Activated CD4-positive, alpha-beta T cell treated with anti-CD3 and anti-CD28 coated beads, Interleukin-2, Interleukin-4, amounts not matched to agents 100 ng/mL and 50 ng/mL, durations not matched to agents 16 hours and 8 hours (primary cell): ENCODE results near the gene CDH5.

Experiments used
- DNase-seq: peaks from one replicate; pipeline ENCODE4 v3.0.0-alpha.2; 2020; ENCODE audit warnings: low spot score

CDH5 gene

DNA sequence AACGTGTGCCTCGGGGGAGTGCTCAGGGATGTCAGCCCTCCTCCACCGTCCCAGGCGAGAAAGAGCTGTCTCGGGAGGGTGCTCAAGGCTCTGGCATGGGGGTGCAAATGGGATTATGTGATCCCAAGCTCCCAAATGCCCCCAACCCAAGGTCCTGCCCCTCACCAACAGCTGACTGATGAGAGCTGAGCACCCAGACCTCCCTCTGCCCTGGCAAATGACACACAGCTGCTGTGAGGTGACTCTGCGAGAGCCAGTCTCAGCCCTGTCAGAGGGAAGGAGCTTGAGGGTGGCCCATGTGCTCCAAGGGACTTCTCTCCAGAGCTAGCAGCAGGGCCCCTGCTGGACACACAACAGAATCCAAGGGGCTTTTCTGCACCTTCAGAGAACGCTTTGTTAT lies 7.7 kb downstream of the CDH5 start:
- DNase-seq, result no peak

DNA sequence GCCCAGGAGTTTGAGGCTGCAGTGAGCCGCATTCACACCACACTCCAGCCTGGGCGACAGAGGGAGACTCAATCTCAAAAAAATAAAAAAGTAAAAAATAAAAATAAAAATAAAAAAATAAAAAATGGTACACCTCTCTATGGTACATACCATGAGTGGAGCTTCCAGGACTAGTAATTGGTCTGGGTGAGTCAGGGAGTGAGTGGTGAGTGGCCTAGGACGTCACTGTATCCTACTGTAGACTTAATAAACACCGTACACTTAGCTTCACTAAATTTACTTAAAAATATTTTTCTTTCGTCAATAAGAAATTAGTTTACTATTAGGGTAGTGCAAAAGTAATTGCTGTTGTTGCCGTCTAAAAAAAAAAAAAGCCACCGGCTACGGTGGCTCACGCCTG lies 9.0 kb downstream of the CDH5 start:
- no peak for DNase-seq

DNA sequence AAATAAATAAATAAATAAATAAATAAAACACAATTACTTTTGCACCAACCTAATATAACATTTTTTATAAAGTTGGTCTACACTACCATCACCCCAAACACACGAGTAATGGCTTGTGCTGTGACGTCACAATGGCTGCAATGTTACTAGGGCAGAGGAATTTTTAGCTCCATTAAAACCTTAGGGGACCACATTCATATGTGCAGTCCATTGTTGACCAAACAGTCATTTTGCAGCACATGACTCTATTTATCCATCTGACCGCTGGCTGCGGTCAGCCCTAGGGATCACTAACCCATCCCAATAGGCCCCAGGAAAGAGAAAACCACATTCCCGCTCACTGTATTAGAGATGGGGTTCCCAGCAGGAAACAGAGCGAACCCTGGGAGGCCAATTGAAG lies 9.6 kb downstream of the CDH5 start:
- no peak for DNase-seq

DNA sequence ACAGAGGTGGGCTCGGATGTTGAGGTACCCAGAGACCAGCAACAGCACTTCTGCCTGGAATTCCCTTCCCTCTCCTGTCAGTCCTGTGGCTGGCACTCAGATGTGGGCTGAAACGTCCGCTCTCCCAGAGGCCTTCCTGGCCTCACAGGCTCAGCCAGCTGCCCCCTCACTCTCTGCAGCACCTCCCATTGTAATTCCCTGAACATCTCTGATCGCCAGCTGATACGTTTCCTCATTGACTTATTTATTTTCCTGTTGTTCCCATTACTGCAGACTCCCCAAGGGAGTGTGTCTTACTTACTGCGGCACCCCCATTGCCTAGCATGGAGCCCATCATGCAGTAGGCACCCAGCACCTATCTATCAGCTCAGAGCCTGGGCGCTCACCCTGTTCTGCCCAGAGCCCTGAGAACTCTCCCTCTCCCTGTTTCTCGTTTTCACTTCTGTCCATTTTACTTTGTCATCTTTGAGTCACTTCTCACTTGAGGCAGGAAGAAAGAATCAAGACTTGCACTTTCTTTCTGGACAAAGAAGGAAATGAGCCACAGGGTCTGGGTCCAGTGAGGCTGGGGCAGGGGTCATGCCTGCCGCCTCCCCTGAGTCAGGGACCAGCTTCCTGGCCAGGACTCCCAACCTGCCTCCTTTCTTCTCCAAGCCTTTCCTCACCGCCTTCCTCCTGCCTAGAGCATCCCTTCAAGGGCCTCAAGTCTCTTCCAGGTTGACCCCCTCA lies 10.2 kb downstream of the CDH5 start:
- DNase-seq, result no peak

DNA sequence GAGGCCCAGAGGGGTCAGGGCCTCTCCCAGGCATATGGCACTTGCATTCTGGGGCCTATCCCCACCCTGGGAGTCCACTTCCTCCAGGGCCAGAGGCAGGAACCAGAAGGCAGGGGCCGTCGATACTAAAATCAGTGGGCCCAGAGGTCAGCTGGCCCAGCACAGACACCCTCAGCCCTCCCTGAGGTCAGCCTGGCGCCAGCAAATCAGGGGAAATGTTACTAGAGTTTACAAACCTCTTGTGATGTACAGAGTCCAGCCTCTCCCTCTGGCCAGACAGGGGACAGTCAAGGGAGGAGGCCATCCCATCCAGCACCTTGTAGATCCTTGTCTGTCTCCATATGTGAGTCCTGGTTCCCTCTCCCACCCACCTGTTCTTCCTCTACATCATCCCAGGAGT lies 10.8 kb downstream of the CDH5 start:
- DNase-seq, result no peak

DNA sequence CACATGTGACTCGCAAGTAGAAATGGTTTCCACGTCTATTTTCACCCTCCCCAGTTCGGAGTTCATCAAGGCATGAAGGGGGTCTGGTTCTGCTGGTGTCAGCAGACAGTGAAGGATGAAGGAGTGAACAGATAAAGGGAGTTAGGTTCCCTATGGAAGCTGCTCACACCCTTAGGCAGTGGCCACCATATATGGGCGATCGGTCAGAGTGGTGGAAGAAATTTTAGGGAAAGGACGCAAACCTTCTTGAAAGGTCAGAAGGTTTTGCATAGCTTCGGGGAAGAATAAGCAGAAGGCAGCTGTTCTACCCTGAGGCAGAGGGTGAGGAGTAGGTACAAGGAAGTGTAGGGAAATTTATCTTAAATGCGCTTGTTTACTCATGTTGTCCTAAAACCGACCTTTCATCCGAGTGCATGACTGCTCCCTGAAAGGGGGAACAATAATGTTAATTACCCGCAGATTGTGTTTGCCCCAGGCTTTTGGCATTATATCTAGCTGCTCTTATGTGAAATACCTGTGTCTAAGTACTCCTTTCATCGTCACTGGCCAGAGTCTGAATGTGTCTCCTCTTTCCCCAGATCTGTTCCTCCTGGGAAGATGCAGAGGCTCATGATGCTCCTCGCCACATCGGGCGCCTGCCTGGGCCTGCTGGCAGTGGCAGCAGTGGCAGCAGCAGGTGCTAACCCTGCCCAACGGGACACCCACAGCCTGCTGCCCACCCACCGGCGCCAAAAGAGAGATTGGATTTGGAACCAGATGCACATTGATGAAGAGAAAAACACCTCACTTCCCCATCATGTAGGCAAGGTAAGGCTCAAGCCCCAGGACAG lies 12.5 kb downstream of the CDH5 start:
- DNase-seq, result no peak

DNA sequence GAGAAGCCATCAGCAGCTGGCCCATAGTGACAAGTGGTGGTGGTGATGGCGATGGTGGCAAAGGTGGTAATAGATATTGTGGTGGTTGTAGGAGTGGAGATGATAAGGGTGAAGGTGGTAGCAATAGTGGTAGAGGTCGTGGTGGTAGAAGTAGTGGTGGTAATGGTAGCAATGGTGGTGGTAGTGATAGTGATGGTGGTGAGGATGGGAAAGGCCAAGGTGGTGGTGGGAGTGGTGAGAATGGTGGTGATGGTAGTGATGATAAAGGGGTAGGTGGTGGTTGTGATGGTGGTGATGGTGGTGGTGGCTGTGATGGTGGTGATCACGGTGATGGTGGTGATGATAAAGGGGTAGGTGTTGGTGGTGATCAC lies 13.1 kb downstream of the CDH5 start:
- no peak for DNase-seq

DNA sequence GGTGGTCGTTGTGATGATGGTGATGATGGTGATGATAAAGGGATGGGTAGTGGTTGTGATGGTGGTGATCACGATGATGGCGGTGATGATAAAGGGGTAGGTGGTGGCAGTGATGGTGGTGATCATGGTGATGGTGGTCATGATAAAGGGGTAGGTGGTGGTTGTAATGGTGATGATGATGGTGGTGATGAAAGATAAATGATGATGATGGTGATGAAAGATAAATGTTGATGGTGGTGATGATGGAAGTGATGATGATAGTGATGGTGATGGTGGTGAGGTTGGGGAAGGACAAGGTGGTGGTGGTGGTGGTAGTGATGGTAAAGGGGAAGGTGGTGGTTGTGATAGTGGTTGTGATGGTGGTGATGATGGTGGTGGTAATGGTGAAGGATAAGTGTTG lies 13.9 kb downstream of the CDH5 start:
- no peak for DNase-seq

DNA sequence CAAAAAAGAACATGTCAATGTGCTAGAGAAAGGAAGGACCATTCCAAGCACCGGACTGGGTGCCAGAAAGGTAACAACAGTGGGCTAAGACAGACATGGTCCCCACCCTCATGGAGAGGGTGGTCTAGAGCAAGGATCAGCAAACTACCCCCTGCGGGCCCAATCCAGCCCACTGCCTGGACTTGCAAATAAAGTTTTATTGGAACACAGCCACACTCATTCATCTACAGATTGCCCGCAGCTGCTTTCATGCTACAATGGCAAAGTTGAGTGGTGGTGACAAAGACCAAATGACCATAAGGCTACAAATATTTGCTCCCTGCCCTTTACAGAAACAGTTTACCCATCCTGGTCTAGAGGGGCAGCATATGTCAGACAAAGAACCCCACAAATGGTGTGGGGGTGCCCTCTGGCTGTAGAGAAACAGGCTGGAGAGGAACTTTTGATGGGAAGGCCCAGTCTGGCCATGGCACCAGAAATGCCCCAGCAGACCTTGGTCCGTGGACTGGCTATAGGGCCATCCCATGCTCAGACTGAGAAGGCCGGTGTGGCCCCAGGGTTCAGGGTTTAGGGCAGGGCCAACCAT lies 15.2 kb downstream of the CDH5 start:
- DNase-seq, result no peak

DNA sequence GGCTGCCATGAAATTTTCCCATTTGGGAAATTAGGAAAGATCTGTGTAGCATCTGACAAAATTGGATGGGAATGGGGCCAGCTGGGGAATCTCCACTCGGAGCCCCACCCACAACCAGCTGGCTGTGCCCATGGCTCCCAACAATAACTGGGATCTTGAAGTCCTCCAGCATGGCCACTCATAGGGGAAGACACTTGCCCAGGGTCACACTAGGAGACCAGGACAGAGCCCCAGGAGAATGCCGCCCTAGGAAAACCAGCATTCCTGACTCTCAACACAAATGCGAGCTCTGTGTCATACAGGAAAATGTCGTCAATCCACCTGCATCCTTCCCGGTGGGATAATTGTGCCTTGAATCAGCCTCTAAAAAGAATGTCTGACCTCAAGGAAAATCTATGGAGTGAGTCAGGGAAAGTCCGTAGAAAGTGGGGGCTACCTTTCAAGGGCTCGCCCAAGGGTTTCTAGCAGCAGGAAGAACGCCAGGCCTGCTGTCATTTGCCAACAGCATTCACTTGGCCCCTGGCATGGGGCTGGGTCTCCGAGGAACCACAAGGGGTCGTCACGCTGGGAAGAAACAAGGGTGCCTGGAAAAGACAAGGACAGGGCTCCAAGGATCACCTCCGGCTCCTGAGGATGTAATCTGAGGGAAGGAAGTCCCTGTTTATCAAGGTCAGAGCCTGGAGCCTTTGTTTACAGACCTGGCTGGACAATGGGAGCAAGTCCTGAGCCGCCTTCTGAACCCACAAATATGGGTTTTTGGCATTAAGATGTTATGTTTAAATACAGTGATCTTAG lies 15.9 kb downstream of the CDH5 start:
- no peak for DNase-seq

DNA sequence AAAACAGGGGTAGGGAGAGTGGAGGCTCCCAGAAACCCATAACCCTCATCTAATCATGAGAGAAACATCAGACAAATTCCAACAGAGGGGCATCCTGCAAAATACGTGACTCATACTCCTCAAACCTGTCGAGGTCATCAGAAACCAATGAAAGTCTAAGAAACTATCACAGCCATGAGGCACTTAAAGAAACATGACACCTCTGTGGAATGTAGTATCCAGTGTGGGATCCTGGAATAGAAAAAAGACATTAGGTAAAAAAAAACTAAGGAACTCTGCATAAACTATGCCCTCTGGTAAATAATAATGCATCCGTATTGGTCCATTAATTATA lies 16.4 kb downstream of the CDH5 start:
- DNase-seq, result no peak

DNA sequence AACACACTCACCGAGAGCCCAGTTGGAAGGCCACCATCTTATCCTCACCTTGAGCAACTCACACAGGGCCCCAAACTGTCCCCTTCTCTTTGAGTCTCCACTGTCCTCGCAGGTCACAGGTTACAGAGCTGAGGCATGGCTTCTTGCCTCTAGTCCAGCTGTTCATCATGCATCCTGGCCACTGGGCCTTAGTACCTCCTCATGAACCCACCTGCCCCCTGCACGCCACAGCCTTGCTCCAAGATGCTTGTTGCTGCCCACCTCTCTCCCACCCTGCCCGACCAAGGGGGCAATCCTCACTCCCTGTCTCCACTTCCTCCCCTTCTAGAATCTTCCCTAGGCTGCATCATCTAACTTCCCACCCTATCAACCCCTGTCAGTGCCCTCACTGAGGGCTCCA lies 17.1 kb downstream of the CDH5 start:
- no peak for DNase-seq

DNA sequence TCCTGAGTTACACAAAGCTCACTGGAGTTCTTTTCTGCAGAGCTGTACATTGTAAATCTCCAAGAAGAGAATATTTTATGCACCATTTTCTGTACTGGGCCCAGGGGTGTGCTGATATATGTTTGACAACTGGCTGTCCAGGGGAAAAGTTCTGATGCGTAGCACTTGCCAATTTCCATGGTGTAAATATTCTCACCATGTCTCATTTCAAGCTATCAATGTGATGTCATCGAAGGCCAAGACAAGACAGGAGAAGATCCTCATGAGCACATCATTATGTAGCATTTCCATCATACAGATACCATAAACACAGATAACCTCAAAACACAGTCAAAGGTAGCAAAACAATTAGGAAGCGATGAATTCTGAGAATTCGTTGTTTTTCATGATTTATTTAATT lies 18.9 kb downstream of the CDH5 start:
- DNase-seq, result no peak

DNA sequence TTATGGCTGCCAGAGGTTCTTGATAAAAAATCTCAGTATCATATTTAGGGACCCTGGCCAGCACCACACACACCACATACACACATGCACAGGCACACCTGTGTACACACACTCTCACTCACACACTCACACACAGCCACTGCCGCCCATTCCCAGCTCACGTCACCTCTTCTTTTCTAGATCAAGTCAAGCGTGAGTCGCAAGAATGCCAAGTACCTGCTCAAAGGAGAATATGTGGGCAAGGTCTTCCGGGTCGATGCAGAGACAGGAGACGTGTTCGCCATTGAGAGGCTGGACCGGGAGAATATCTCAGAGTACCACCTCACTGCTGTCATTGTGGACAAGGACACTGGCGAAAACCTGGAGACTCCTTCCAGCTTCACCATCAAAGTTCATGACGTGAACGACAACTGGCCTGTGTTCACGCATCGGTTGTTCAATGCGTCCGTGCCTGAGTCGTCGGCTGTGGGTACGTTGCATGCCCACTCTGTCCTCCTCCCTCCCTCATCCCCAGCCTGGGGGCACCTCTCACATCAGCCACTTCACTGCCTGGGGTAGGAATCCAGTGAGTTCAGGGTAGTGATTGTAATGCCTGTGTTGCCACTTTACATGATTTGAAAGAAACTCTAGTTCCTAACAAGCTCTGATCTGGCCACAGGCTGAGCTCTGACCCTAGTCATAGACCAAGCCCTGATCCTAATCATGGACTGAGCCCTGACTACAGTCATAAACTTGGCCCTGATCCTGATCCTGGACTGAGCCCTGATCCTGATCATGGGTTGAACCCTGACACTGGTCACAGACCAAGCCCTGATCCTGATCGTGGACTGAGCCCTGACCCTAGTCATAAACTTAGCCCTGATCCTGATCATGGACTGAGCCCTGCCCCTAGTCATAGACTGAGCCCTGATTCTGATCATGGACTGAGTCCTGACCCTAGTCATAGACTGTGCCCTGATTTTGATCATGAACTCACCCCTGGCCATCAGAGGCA lies 20.4 kb downstream of the CDH5 start:
- DNase-seq, result no peak

DNA sequence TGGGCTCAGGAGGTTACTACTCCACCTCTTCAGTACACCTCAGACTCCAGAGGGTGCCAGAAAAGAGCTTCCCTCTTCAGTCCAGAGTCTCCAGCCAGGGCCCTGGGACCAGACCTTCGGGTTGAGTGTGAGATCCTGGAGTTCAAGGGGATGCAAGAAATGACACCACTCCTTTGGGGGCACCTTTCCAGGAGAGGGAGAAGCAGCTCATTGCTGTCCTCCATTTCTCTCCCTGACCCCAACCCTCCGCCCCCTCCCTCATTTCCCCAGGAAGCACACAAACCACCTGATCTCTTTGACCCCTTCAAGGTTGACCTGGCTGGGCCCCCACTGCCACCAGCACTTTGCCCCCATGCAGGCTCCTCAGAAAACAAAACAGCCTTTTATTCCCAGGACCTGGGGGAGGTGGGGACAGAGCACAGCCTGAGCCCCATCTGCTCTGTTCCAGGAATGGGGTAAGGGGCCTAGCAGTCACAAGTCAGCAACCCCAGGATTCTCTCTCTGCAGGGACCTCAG lies 21.4 kb downstream of the CDH5 start:
- no peak for DNase-seq

DNA sequence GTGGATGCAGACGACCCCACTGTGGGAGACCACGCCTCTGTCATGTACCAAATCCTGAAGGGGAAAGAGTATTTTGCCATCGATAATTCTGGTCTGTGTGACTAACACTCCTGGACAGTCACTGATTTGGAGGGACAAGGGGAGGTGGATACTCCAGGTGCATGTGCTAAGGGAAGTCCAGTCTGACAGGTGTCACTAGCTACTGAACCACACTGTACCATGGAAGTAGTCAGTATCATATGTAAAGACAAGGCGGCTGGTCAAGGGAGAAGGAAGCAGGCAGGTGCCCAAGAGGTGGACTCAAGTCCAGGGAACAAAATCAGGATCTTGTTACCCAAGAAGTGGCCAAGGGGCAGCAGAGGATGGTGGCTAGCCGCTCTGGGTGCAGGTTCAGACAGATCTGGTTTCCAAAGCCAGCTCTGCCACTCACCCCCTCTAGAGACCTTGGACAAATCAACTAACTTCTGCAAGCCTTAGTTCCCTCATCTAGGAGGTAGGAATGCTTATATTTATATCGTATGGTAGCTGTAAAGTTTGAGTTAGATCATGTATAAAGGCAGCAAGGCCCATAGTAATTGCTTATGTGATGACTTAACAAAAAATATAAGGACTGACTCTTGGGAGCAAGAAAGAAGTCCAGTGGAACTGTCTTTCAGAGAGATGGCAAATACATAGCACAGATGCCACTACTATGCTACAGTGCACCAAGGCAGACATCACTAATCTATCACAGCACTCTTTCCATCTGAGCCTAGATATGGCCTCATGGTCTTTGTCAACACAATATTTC lies 22.1 kb downstream of the CDH5 start:
- no peak for DNase-seq

DNA sequence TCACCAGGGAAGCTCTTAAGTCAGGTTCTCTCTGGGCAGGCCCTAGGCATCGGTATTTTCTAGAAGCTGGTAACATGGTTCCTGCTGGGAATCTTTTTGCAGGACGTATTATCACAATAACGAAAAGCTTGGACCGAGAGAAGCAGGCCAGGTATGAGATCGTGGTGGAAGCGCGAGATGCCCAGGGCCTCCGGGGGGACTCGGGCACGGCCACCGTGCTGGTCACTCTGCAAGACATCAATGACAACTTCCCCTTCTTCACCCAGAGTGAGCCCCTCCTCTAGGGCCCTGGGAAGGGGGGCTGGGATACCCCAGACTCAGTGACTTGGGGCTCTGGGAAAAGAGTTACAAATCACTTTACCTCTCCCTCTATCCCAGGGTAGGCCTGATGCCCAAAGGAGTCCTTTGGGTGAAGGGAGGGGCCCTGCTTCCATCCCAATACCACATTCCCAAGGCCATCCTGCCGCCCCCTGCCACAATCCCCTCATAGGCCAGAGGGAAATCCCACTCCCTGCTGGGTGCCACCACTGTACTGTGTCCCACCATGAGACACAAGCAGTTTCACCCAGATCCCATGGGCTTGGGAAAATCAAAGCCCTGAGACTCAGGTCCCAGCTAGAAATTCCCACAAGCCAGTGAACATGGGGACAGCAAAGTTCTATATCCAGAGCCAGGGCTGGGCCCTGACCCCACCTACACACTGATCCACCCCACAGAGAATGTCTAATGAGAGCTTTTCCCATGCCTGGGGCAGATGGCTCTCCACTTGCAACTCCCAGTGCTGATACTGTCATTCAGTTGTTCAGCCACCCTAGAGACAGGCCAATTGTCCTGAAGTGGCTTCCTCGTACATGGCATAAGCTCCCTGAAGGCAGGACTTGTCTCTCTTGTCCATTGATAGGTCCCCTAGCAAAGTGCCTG lies 23.0 kb downstream of the CDH5 start:
- DNase-seq, result no peak

DNA sequence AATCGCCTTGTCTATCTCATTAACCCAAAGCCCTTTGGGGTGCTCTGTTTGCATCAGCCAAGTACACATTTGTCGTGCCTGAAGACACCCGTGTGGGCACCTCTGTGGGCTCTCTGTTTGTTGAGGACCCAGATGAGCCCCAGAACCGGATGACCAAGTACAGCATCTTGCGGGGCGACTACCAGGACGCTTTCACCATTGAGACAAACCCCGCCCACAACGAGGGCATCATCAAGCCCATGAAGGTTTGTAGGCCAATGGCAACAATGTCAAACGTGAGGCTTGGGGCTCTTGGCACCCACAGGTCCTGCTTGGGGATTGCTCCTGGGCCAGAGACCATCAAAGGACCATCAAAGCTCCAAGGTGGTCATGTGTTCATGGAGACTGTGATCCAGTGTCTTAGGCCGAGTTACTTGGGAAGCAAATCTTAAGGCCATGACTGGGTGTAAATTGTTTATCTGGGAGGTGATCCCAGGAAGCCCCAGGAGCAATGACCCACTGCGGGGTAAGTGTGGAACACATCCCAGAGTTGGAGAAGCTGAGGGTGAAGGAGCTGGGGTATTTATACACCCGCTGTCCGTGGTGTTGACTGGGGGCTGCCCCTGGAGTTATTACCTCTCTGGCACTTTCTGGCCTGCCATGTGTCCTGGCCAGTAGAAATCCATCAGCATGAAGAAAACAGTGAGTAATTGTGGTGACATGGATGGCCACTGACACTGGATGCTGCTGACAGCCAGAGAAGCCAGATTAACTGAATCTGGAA lies 24.0 kb downstream of the CDH5 start:
- DNase-seq, result no peak
